Peyer's patch (tissue), 4 donors: ENCODE results near the gene DOHH. TPM values are rescaled to one million over a fixed set of nuclear protein-coding genes. Genes with fewer than 3 reads are reported as not detected.

Source experiments
- DNase-seq, 3 donors: peaks; one replicate each; pipeline ENCODE4 v3.0.0-alpha.2; 2017 to 2019
- H3K27ac ChIP-seq, 4 donors: fragments of 200-600 bp; sonication (generic); one replicate each; pipeline ENCODE4 v1.5.1; 2016 to 2019
- H3K27me3 ChIP-seq, 2 donors: fragments of 200-600 bp; sonication (generic); one replicate each; pipeline ENCODE4 v1.5.1; 2019
- H3K36me3 ChIP-seq, 3 donors: fragments of 200-600 bp; sonication (generic); one replicate each; pipeline ENCODE4 v1.5.1; 2016 to 2019
- H3K4me1 ChIP-seq, 4 donors: fragments of 200-600 bp; sonication (generic); one replicate each; pipeline ENCODE4 v1.5.1; 2016 to 2019
- H3K4me3 ChIP-seq, 4 donors: fragments of 200-600 bp; sonication (generic); 1 replicate in 3 of 4; 2 replicates in 1 of 4; pipeline ENCODE4 v1.5.1; 2016 to 2019; ENCODE audit warnings: mild to moderate bottlenecking in 1 of 4
- H3K9me3 ChIP-seq, 4 donors: fragments of 200-600 bp; sonication (generic); one replicate each; pipeline ENCODE4 v1.5.1; 2016 to 2019; ENCODE audit warnings: mild to moderate bottlenecking in 1 of 4
- CTCF ChIP-seq, 6 experiments: fragments of 450-650 bp in 4 of 6; fragments of 200-600 bp in 2 of 6; sonication (generic) in 1 of 6; IDR thresholded peaks; one replicate each; pipeline ENCODE4 v1.5.1; 2017 to 2019; ENCODE audit warnings: antibody characterized with exemption in 6 of 6, mild to moderate bottlenecking in 3 of 6, moderate library complexity in 1 of 6
- POLR2A ChIP-seq, 2 donors: fragments of 450-650 bp; IDR thresholded peaks; one replicate each; pipeline ENCODE4 v1.5.1; 2017; ENCODE audit warnings: antibody characterized with exemption in 2 of 2, mild to moderate bottlenecking in 2 of 2, moderate library complexity in 2 of 2
- total RNA-seq, 4 donors: library from RNA; depleted of rRNA; stranded (reverse); fragments of >200 nt; gene quantifications; one replicate each; pipeline ENCODE4 v1.1.0, GENCODE V29; 2016

DOHH gene
- total RNA-seq, 4 donors from 2014 or later: 5.6 to 10.2 (median 9.5) TPM

GRCh38 chr19:3546119-3546518 is 45.6 kb upstream of the DOHH start:
- Histone ChIP-seq H3K9me3 (no peaks in the 10 kb centered on the region), H3K36me3 (peaks cover 0 to 40% (median 0%) of the 10 kb centered on the region in 3 donors), H3K27ac (no peak overlapping the region), H3K27me3 (no peaks in the 10 kb centered on the region), H3K4me1 (no peaks in the 10 kb centered on the region), H3K4me3 (no peak overlapping the region)
- no peak for DNase-seq
- no peak for TF ChIP-seq CTCF (IDR thresholded peaks at IDR 0.05)

GRCh38 chr19:3545669-3546034 is 45.2 kb upstream of the DOHH start:
- Histone ChIP-seq H3K9me3 (no peaks in the 10 kb centered on the region), H3K4me1 (no peaks in the 10 kb centered on the region), H3K36me3 (peaks cover 0 to 36% (median 0%) of the 10 kb centered on the region in 3 donors), H3K27ac (no peak overlapping the region), H3K4me3 (no peak overlapping the region), H3K27me3 (no peaks in the 10 kb centered on the region)
- no peak for TF ChIP-seq CTCF (IDR thresholded peaks at IDR 0.05)
- TF ChIP-seq POLR2A (IDR thresholded peaks at IDR 0.05): no peak
- no peak for DNase-seq

GRCh38 chr19:3544742-3545668 is 44.5 kb upstream of the DOHH start:
- Histone ChIP-seq H3K36me3 (peaks cover 0 to 35% (median 0%) of the 10 kb centered on the region in 3 donors), H3K9me3 (no peaks in the 10 kb centered on the region), H3K4me1 (no peaks in the 10 kb centered on the region), H3K27me3 (no peaks in the 10 kb centered on the region), H3K4me3 (no peak overlapping the region), H3K27ac (no peak overlapping the region)
- no peak for TF ChIP-seq POLR2A (IDR thresholded peaks at IDR 0.05)
- TF ChIP-seq CTCF (IDR thresholded peaks at IDR 0.05): peak; percentile 88 to 95 (median 91)
- peak; percentile 63 to 88 (median 86) for DNase-seq

- no peak overlapping the region for H3K27ac ChIP-seq
- no peaks in the 10 kb centered on the region for H3K9me3 ChIP-seq
- peaks cover 0 to 35% (median 0%) of the 10 kb centered on the region in 3 donors for H3K36me3 ChIP-seq
- no peak overlapping the region for H3K4me3 ChIP-seq
- no peaks in the 10 kb centered on the region for H3K27me3 ChIP-seq
- TF ChIP-seq POLR2A (IDR thresholded peaks at IDR 0.05) (no peak), CTCF (IDR thresholded peaks at IDR 0.05) (no peak)
- DNase-seq: no peak
- no peaks in the 10 kb centered on the region for H3K4me1 ChIP-seq
Observed at GRCh38 chr19:3544058-3544376, 43.5 kb upstream of the DOHH start.

GRCh38 chr19:3543150-3544057 is 42.9 kb upstream of the DOHH start:
- Histone ChIP-seq H3K27me3 (no peaks in the 10 kb centered on the region), H3K27ac (no peak overlapping the region), H3K36me3 (peaks cover 0 to 35% (median 0%) of the 10 kb centered on the region in 3 donors), H3K4me3 (no peak overlapping the region), H3K9me3 (no peaks in the 10 kb centered on the region), H3K4me1 (no peaks in the 10 kb centered on the region)
- TF ChIP-seq CTCF (IDR thresholded peaks at IDR 0.05) (no peak), POLR2A (IDR thresholded peaks at IDR 0.05) (no peak)
- no peak for DNase-seq
